ENCODE data around the gene PRRT1.

PRRT1 gene

DNA sequence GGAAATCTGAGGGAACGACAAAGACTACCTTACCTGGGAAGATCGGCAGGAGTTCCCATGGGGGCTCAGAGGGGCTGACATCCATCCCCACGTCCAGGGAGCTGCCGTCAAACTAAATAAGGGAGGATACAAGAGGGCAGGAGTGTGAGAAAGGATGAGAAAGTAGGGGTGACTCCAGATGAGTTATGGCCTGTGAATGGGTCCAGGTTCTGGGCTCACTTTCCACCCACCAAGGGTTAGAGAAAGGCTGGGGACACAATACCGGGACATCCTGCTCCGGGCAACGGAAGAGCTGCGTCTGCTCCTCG lies 24.4 kb downstream of the PRRT1 start:
- no peak for TF ChIP-seq TAF1 (IDR thresholded peaks at IDR 0.05; ENCODE audit: borderline replicate concordance, insufficient read depth, low read length)
- TF ChIP-seq SIN3A (IDR thresholded peaks at IDR 0.05; ENCODE audit: borderline replicate concordance, insufficient read depth, low read length), result no peak
- no peak for TF ChIP-seq FOXP2 (optimal IDR thresholded peaks at IDR 0.05; ENCODE audit: borderline replicate concordance, extremely low read depth, extremely low read length, insufficient read depth)
- TF ChIP-seq, protein P1, sequence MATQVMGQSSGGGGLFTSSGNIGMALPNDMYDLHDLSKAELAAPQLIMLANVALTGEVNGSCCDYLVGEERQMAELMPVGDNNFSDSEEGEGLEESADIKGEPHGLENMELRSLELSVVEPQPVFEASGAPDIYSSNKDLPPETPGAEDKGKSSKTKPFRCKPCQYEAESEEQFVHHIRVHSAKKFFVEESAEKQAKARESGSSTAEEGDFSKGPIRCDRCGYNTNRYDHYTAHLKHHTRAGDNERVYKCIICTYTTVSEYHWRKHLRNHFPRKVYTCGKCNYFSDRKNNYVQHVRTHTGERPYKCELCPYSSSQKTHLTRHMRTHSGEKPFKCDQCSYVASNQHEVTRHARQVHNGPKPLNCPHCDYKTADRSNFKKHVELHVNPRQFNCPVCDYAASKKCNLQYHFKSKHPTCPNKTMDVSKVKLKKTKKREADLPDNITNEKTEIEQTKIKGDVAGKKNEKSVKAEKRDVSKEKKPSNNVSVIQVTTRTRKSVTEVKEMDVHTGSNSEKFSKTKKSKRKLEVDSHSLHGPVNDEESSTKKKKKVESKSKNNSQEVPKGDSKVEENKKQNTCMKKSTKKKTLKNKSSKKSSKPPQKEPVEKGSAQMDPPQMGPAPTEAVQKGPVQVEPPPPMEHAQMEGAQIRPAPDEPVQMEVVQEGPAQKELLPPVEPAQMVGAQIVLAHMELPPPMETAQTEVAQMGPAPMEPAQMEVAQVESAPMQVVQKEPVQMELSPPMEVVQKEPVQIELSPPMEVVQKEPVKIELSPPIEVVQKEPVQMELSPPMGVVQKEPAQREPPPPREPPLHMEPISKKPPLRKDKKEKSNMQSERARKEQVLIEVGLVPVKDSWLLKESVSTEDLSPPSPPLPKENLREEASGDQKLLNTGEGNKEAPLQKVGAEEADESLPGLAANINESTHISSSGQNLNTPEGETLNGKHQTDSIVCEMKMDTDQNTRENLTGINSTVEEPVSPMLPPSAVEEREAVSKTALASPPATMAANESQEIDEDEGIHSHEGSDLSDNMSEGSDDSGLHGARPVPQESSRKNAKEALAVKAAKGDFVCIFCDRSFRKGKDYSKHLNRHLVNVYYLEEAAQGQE (IDR thresholded peaks at IDR 0.05; ENCODE audit: insufficient read depth in 1 of 2, low read depth in 2 of 2, low read length in 2 of 2), result no peak
- no peak for TF ChIP-seq POLR2AphosphoS5 (IDR thresholded peaks at IDR 0.05; ENCODE audit: low read depth, low read length)

DNA sequence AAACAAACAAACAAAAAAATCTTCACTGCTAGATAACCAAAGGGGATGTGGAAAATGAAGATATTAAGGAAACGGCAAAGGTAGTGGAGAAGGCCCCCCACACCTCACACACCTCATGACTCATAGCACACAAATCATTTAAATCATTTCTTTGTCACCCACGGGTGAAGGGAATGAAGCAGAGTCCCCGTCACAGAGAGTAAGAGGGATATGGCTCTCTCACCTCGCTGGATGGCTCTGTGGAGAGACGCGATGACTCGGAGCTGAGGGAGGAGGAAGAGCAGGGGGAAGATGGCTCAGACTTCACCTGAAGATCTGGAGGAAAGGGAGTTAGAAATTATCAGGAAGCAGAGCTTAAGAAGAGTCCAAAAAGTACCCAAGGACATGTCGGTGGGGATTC lies 24.9 kb downstream of the PRRT1 start:
- no peak for TF ChIP-seq SIN3A (IDR thresholded peaks at IDR 0.05; ENCODE audit: borderline replicate concordance, insufficient read depth, low read length)
- TF ChIP-seq, protein P1 (IDR thresholded peaks at IDR 0.05; ENCODE audit: insufficient read depth in 1 of 2, low read depth in 2 of 2, low read length in 2 of 2), result no peak
- TF ChIP-seq TAF1 (IDR thresholded peaks at IDR 0.05; ENCODE audit: borderline replicate concordance, insufficient read depth, low read length), result no peak
- no peak for TF ChIP-seq FOXP2 (optimal IDR thresholded peaks at IDR 0.05; ENCODE audit: borderline replicate concordance, extremely low read depth, extremely low read length, insufficient read depth)
- TF ChIP-seq POLR2AphosphoS5 (IDR thresholded peaks at IDR 0.05; ENCODE audit: low read depth, low read length), result no peak

DNA sequence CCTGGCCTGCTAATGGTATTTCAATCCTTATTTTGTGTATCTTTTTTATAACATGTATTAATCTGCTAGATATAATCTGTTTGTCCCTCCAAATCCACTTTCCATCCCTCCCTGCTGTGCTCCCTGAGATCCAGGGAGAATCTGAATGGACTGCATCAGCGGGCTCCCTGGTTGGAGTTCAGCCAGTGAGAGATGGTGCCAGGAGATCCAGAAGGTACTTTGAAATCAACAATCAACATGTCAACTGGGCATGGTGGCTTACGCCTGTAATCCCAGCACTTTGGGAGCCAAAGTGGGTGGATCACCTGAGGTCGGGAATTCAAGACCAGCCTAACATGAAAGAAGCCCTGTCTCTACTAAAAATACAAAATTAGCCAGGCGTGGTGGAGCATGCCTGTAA lies 28.1 kb downstream of the PRRT1 start:
- TF ChIP-seq, protein P1 (IDR thresholded peaks at IDR 0.05; ENCODE audit: insufficient read depth in 1 of 2, low read depth in 2 of 2, low read length in 2 of 2), result no peak
- TF ChIP-seq FOXP2 (optimal IDR thresholded peaks at IDR 0.05; ENCODE audit: borderline replicate concordance, extremely low read depth, extremely low read length, insufficient read depth) (no peak), POLR2AphosphoS5 (IDR thresholded peaks at IDR 0.05; ENCODE audit: low read depth, low read length) (no peak)

DNA sequence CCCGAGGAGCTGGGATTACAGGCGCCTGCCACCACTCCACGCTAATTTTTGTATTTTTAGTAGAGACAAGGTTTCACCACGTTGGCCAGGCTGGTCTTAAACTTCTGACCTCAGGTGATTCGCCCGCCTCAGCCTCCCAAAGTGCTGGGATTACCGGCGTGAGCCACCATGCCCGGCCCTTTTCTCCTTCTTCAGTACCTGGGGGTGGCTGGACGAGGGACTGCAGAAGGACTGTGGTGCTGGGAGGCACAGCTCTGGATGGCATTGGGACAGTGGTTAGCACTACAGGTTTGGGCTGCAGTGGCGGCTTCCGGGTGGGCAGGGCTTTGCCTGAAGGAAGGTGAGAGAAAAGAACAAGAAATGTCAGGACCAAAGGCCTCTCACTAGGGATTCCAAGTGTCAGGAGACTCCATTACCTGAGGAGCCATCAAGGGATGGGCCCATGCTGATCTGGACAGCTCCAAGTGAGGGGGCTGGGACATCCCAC lies 31.1 kb downstream of the PRRT1 start:
- TF ChIP-seq FOXP2 (optimal IDR thresholded peaks at IDR 0.05; ENCODE audit: borderline replicate concordance, extremely low read depth, extremely low read length, insufficient read depth), result no peak
- TF ChIP-seq, protein P1 (IDR thresholded peaks at IDR 0.05; ENCODE audit: insufficient read depth in 1 of 2, low read depth in 2 of 2, low read length in 2 of 2), result no peak
- TF ChIP-seq TAF1 (IDR thresholded peaks at IDR 0.05; ENCODE audit: borderline replicate concordance, insufficient read depth, low read length), result no peak
- TF ChIP-seq SIN3A (IDR thresholded peaks at IDR 0.05; ENCODE audit: borderline replicate concordance, insufficient read depth, low read length), result no peak
- no peak for TF ChIP-seq POLR2AphosphoS5 (IDR thresholded peaks at IDR 0.05; ENCODE audit: low read depth, low read length)
